EL (cell line): ENCODE measurements around the gene IFITM1.
"Not testable (repeated sequence)": the region's sequence is repeated elsewhere in the genome, so short reads cannot be mapped to it uniquely, and the experiment has no call there.

ENCODE experiments used
- DNase-seq: peaks from one replicate; pipeline ENCODE4 v3.0.0-alpha.2; 2016

IFITM1 gene

GRCh38 chr11:350723-351255, 36.9 kb downstream of the IFITM1 start:
- no peak for DNase-seq

GRCh38 chr11:351411-351810, 37.6 kb downstream of the IFITM1 start:
- no peak for DNase-seq

- no peak for DNase-seq
These were observed 38.7 kb downstream of the IFITM1 start for GRCh38 chr11:352456-353031.

- peak; percentile 65 for DNase-seq
These were observed 39.5 kb downstream of the IFITM1 start for GRCh38 chr11:353179-353873.

- DNase-seq: peak; percentile 95
These were observed 42.0 kb downstream of the IFITM1 start for GRCh38 chr11:355581-356458.

GRCh38 chr11:356610-357009, 42.8 kb downstream of the IFITM1 start:
- DNase-seq: no peak

GRCh38 chr11:357582-357981, 43.7 kb downstream of the IFITM1 start:
- DNase-seq: no peak

GRCh38 chr11:358129-358800, 44.4 kb downstream of the IFITM1 start:
- DNase-seq: no peak

GRCh38 chr11:359181-359714, 45.4 kb downstream of the IFITM1 start:
- DNase-seq: no peak

- no peak for DNase-seq
These were observed 46.8 kb downstream of the IFITM1 start for GRCh38 chr11:360326-361280.

GRCh38 chr11:362642-363442, 49.0 kb downstream of the IFITM1 start:
- no peak for DNase-seq

GRCh38 chr11:363443-363805, 49.6 kb downstream of the IFITM1 start:
- not testable (repeated sequence) for DNase-seq

- peak; percentile 61 for DNase-seq
These were observed 50.3 kb downstream of the IFITM1 start for GRCh38 chr11:363948-364761.
